ENCODE data around the gene LHFPL4. TPM values are rescaled to one million over a fixed set of nuclear protein-coding genes. Genes with fewer than 3 reads are reported as not detected.
A peak's percentile ranks its signal among the peaks of the same experiment; 100 is the strongest.

Gene LHFPL4
- total and polyA plus RNA-seq, 9 of the 15 experiments (the other 6 are each of a cell fraction or from before 2014, with no cell fraction given): not detected

DNA sequence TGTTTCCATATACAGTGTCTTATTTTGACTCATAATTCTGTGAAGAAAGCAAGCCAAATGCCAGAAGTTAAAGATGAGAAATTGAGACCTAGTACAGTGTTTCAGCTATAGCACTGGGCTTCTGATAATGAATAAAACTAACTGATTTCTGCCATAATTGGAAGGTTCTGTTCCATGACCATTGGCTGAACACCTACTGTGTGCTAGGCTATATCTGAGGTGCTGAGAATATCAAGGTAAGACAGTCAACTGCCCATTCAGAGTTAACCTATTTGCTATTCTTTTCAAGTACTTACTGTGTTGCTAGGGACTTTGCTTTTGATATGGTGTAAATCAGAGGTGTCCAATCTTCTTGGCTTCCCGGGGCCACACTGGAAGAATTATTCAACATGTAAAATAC is 73.4 kb downstream of the LHFPL4 start:
- TF ChIP-seq L3MBTL2 (IDR thresholded peaks at IDR 0.05) (no peak), ZKSCAN1 (IDR thresholded peaks at IDR 0.05; ENCODE audit: low read depth, low read length) (peak; percentile 86), HNRNPLL (IDR thresholded peaks at IDR 0.05; ENCODE audit: low read depth, low read length, poor library complexity, severe bottlenecking) (no peak)
- Histone ChIP-seq H3K4me2 (ENCODE audit: insufficient read depth, low read length) (no peak overlapping the region), H4K20me1 (replicated peaks; ENCODE audit: control insufficient read depth, insufficient read depth, low read length) (peaks cover 6% of the 10 kb centered on the region; the same call in 1 of the 2 replicates), H3K79me2 (ENCODE audit: control insufficient read depth, insufficient read depth, low read length) (no peaks in the 10 kb centered on the region), H3K9ac (ENCODE audit: insufficient read depth in 1 of 2, low read depth in 2 of 2, low read length in 2 of 2) (no peak overlapping the region), H3K9me1 (ENCODE audit: control insufficient read depth, insufficient read depth, low read length) (no peaks in the 10 kb centered on the region), H2AFZ (ENCODE audit: low read depth, low read length) (no peak overlapping the region), H3K4me1 (replicated peaks in 1 of 2; ENCODE audit: control insufficient read depth in 2 of 2, insufficient read depth in 2 of 2, low read length in 2 of 2) (no peaks in the 10 kb centered on the region), H3K27me3 (ENCODE audit: control insufficient read depth in 2 of 2, insufficient read depth in 2 of 2, low read length in 2 of 2) (no peaks in the 10 kb centered on the region), H3K9me3 (replicated peaks; ENCODE audit: control insufficient read depth, insufficient read depth, low read depth, low read length) (no peaks in the 10 kb centered on the region), H3K36me3 (ENCODE audit: control insufficient read depth, insufficient read depth, low read length) (peaks cover 71% of the 10 kb centered on the region), H3K4me3 (no peak overlapping the region), H3K27ac (ENCODE audit: extremely low read depth, low read depth, low read length) (no peak overlapping the region)
- CTCF ChIA-PET (ENCODE audit: low intra/inter-chr PET ratio): no interaction called here
- POLR2A ChIA-PET: interaction anchor here (1.0 to 1.8 kb wide), 3 partner anchors 8 to 85 kb away, joined by 3 to 4 read pairs (median 3); no protein-coding TSS in a partner anchor
- ATAC-seq (no peak), FAIRE-seq (no peak), DNase-seq (ENCODE audit: extremely low read depth in 1 of 4, low spot score in 3 of 4) (no peak)
- 90% methylated on average over 1 of the region's 1 CpG for WGBS (ENCODE audit: insufficient coverage, low coverage, missing lambda C conversion rate)
- no TSS peak for BruUV-seq (replicated peaks)
- in situ Hi-C loops (cut with MboI): no loop called here
- intact Hi-C loops (cut with micrococcal nuclease): loop anchor here (10.0 kb wide), 1 partner anchor 495 kb away; no protein-coding TSS in a partner anchor

DNA sequence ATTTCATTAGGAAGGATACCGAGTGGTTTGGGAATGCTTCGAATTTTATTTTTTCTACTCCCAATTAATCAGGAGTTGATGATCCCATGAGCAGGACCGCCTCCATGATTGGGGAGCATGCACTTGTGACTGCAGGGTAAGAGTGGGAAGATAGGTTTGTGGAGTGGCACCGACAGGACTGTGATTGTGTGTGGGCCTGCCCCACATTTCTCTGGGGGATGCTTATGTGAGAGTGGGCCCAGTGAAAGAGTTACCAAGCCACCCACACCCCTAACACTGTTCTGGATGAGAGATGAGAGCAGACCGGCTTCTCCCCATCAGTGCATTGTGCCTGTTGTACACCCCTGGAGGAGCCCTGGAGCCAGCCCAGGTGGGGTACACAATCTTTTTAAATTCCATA is 76.7 kb downstream of the LHFPL4 start:
- Histone ChIP-seq H3K4me3 (no peak overlapping the region), H2AFZ (ENCODE audit: low read depth, low read length) (no peak overlapping the region), H3K4me2 (ENCODE audit: insufficient read depth, low read length) (no peak overlapping the region), H3K36me3 (ENCODE audit: control insufficient read depth, insufficient read depth, low read length) (peaks cover 94% of the 10 kb centered on the region), H3K9me1 (ENCODE audit: control insufficient read depth, insufficient read depth, low read length) (no peaks in the 10 kb centered on the region), H3K27ac (ENCODE audit: extremely low read depth, low read depth, low read length) (no peak overlapping the region), H3K9ac (ENCODE audit: insufficient read depth in 1 of 2, low read depth in 2 of 2, low read length in 2 of 2) (no peak overlapping the region), H4K20me1 (replicated peaks; ENCODE audit: control insufficient read depth, insufficient read depth, low read length) (peaks cover 6% of the 10 kb centered on the region; the same call in 1 of the 2 replicates), H3K79me2 (ENCODE audit: control insufficient read depth, insufficient read depth, low read length) (no peaks in the 10 kb centered on the region), H3K4me1 (replicated peaks in 1 of 2; ENCODE audit: control insufficient read depth in 2 of 2, insufficient read depth in 2 of 2, low read length in 2 of 2) (no peaks in the 10 kb centered on the region), H3K27me3 (ENCODE audit: control insufficient read depth in 2 of 2, insufficient read depth in 2 of 2, low read length in 2 of 2) (no peaks in the 10 kb centered on the region), H3K9me3 (replicated peaks; ENCODE audit: control insufficient read depth, insufficient read depth, low read depth, low read length) (no peaks in the 10 kb centered on the region)
- DNase-seq (ENCODE audit: extremely low read depth in 1 of 4, low spot score in 3 of 4) (no peak), ATAC-seq (peak; percentile 25; the same call in 2 of the 3 replicates), FAIRE-seq (no peak)
- WGBS (ENCODE audit: insufficient coverage, low coverage, missing lambda C conversion rate): 97% methylated on average over 5 of the region's 5 CpGs
- in situ Hi-C loops (cut with MboI): no loop called here
- ChIA-PET POLR2A (interaction anchor here (0.6 to 1.4 kb wide), 6 partner anchors 19 to 659 kb away, joined by 3 to 4 read pairs (median 3); no protein-coding TSS in a partner anchor), CTCF (ENCODE audit: low intra/inter-chr PET ratio) (no interaction called here)
- no TSS peak for BruUV-seq (replicated peaks)
- intact Hi-C loops (cut with micrococcal nuclease): no loop called here
- TF ChIP-seq, protein P1, sequence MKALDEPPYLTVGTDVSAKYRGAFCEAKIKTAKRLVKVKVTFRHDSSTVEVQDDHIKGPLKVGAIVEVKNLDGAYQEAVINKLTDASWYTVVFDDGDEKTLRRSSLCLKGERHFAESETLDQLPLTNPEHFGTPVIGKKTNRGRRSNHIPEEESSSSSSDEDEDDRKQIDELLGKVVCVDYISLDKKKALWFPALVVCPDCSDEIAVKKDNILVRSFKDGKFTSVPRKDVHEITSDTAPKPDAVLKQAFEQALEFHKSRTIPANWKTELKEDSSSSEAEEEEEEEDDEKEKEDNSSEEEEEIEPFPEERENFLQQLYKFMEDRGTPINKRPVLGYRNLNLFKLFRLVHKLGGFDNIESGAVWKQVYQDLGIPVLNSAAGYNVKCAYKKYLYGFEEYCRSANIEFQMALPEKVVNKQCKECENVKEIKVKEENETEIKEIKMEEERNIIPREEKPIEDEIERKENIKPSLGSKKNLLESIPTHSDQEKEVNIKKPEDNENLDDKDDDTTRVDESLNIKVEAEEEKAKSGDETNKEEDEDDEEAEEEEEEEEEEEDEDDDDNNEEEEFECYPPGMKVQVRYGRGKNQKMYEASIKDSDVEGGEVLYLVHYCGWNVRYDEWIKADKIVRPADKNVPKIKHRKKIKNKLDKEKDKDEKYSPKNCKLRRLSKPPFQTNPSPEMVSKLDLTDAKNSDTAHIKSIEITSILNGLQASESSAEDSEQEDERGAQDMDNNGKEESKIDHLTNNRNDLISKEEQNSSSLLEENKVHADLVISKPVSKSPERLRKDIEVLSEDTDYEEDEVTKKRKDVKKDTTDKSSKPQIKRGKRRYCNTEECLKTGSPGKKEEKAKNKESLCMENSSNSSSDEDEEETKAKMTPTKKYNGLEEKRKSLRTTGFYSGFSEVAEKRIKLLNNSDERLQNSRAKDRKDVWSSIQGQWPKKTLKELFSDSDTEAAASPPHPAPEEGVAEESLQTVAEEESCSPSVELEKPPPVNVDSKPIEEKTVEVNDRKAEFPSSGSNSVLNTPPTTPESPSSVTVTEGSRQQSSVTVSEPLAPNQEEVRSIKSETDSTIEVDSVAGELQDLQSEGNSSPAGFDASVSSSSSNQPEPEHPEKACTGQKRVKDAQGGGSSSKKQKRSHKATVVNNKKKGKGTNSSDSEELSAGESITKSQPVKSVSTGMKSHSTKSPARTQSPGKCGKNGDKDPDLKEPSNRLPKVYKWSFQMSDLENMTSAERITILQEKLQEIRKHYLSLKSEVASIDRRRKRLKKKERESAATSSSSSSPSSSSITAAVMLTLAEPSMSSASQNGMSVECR (CRISPR knock-in tag; IDR thresholded peaks at IDR 0.05): no peak
- TF ChIP-seq, protein P2, sequence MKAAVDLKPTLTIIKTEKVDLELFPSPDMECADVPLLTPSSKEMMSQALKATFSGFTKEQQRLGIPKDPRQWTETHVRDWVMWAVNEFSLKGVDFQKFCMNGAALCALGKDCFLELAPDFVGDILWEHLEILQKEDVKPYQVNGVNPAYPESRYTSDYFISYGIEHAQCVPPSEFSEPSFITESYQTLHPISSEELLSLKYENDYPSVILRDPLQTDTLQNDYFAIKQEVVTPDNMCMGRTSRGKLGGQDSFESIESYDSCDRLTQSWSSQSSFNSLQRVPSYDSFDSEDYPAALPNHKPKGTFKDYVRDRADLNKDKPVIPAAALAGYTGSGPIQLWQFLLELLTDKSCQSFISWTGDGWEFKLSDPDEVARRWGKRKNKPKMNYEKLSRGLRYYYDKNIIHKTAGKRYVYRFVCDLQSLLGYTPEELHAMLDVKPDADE (conservative IDR thresholded peaks at IDR 0.05; ENCODE audit: control insufficient read depth, low read depth, low read length): no peak
- TF ChIP-seq GATAD2A (IDR thresholded peaks at IDR 0.05) (no peak), POLR2AphosphoS5 (IDR thresholded peaks at IDR 0.05; ENCODE audit: control insufficient read depth, insufficient read depth, low read depth, low read length) (peak; percentile 16; the same call in 1 of the 2 replicates), ZC3H11A (IDR thresholded peaks at IDR 0.05; ENCODE audit: low read depth, low read length) (no peak), RBM17 (IDR thresholded peaks at IDR 0.05; ENCODE audit: borderline replicate concordance, low read depth, low read length) (no peak), DPF2 (IDR thresholded peaks at IDR 0.05) (no peak), ZNF124 (CRISPR knock-in tag; IDR thresholded peaks at IDR 0.05) (no peak)

All from K562 (cell line).